Testis (tissue), 3 donors: ENCODE results near the gene CDYL. TPM values are rescaled to one million over a fixed set of nuclear protein-coding genes. Genes with fewer than 3 reads are reported as not detected.

Source experiments
- DNase-seq: peaks from one replicate; pipeline ENCODE4 v3.0.0-alpha.2; 2019
- H3K27ac ChIP-seq, 2 donors: fragments of 200-600 bp; sonication (generic); one replicate each; pipeline ENCODE4 v1.5.1; 2019
- H3K27me3 ChIP-seq: fragments of 200-600 bp; sonication (generic); one replicate; pipeline ENCODE4 v1.5.1; 2019
- H3K36me3 ChIP-seq: fragments of 200-600 bp; sonication (generic); one replicate; pipeline ENCODE4 v1.5.1; 2017; ENCODE audit warnings: low read depth; ENCODE audit errors: missing control alignments
- H3K4me1 ChIP-seq: fragments of 200-600 bp; sonication (generic); one replicate; pipeline ENCODE4 v1.5.1; 2019
- H3K4me3 ChIP-seq, 2 donors: fragments of 200-600 bp; sonication (generic); one replicate each; pipeline ENCODE4 v1.5.1; 2017 to 2019
- H3K9me3 ChIP-seq: fragments of 200-600 bp; sonication (generic); one replicate; pipeline ENCODE4 v1.5.1; 2017
- POLR2A ChIP-seq: fragments of 450-650 bp; IDR thresholded peaks from one replicate; pipeline ENCODE4 v1.6.1; 2017; ENCODE audit warnings: antibody characterized with exemption, mild to moderate bottlenecking, moderate library complexity
- WGBS, 2 donors: methylation state at CpG; one replicate each; pipeline ENCODE4 v1.1.5; 2018; 5-methylcytosine and 5-hydroxymethylcytosine counted together
- intact Hi-C: fragments of 100-400 bp; cut with DNase I; formaldehyde crosslinking; loops from one replicate; pipeline ENCODE4 v1.15.1; 2023; ENCODE audit warnings: low total_unique reads
- polyA plus RNA-seq: library from polyadenylated mRNA; stranded (reverse); fragments of 350-450 nt; fragmentation: Illumina TruSeq; extraction: RNeasy Lipid Tissue Mini Kit (QIAGEN cat#74804); gene quantifications from one replicate; pipeline ENCODE4 v1.2.3, GENCODE V29; 2014; ENCODE audit warnings: low read depth, low replicate concordance; ENCODE audit not compliant: insufficient read depth
- total RNA-seq, 2 donors: library from RNA; depleted of rRNA; stranded (reverse); fragments of >200 nt; gene quantifications; one replicate each; pipeline ENCODE4 v1.2.3, GENCODE V29; 2016
- TF ChIP-seq, protein P1 (sequence below), 3 experiments: fragments of 450-650 bp in 2 of 3; fragments of 200-600 bp in 1 of 3; sonication (generic) in 1 of 3; IDR thresholded peaks; one replicate each; pipeline ENCODE4 v1.5.1; 2016 to 2019; ENCODE audit warnings: antibody characterized with exemption in 3 of 3, mild to moderate bottlenecking in 2 of 3, moderate library complexity in 1 of 3

The CDYL gene
- total and polyA plus RNA-seq, 3 donors from 2014 or later, result 26.8 to 72.8 (median 46.3) TPM

- intact Hi-C loops, result no loop called here
- H3K27me3 ChIP-seq, result no peaks in the 10 kb centered on the region
- H3K36me3 ChIP-seq, result no peaks in the 10 kb centered on the region
- H3K27ac ChIP-seq, result no peak overlapping the region
- no peaks in the 10 kb centered on the region for H3K4me1 ChIP-seq
- H3K4me3 ChIP-seq, result no peak overlapping the region
- no peak for TF ChIP-seq POLR2A
- TF ChIP-seq, protein P1, sequence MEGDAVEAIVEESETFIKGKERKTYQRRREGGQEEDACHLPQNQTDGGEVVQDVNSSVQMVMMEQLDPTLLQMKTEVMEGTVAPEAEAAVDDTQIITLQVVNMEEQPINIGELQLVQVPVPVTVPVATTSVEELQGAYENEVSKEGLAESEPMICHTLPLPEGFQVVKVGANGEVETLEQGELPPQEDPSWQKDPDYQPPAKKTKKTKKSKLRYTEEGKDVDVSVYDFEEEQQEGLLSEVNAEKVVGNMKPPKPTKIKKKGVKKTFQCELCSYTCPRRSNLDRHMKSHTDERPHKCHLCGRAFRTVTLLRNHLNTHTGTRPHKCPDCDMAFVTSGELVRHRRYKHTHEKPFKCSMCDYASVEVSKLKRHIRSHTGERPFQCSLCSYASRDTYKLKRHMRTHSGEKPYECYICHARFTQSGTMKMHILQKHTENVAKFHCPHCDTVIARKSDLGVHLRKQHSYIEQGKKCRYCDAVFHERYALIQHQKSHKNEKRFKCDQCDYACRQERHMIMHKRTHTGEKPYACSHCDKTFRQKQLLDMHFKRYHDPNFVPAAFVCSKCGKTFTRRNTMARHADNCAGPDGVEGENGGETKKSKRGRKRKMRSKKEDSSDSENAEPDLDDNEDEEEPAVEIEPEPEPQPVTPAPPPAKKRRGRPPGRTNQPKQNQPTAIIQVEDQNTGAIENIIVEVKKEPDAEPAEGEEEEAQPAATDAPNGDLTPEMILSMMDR (IDR thresholded peaks at IDR 0.05), result no peak
- H3K9me3 ChIP-seq, result no peaks in the 10 kb centered on the region
- no peak for DNase-seq
- WGBS, 2 donors, result 92 to 93% methylated on average over 8 of the region's 8 CpGs
Observed at GRCh38 chr6:4896401-4896800, 120.2 kb downstream of the CDYL start.

DNA sequence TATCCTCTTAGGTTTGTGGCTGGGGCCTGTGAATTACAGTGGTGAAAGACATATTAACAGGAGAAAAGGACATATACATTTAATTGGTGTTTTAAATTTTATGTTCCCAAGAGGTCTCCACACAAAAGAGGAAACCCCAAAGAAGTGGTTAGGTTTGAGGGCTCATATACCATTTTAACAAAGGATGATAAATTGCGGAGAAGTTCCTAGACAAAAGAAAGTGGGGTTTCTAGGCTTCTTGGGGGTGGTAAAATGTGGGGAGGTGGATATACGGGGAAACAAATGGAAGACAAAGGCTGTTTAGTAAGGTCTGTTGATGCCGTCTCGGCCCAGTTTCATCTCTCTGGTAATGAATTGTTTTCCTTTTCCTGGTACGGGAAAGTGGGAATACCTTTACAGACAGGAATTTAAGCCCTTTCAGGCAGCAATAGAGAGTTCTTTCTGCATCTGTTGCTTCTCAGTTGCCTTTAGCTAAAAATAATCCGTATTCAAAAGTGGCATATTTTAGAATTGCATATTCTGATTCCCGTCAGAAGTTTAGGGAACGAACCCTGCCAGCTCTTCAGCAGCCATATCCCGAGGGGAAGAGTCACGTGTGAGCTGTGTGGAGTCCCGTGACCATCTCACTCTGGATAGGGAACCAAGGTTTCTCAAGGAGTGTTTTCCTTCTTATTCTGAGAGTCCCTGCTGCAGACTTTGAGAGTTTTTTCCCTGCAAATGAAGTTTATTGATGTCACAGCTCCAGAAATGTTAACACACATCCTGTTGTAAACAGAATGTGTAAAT lies 123.2 kb downstream of the CDYL start:
- Histone ChIP-seq H3K9me3 (no peaks in the 10 kb centered on the region), H3K4me3 (no peak overlapping the region), H3K27ac (no peak overlapping the region), H3K36me3 (no peaks in the 10 kb centered on the region), H3K4me1 (no peaks in the 10 kb centered on the region), H3K27me3 (no peaks in the 10 kb centered on the region)
- DNase-seq, result no peak
- TF ChIP-seq, protein P1 (IDR thresholded peaks at IDR 0.05), result no peak
- no peak for TF ChIP-seq POLR2A
- 92 to 96% methylated on average over 11 of the region's 11 CpGs for WGBS, 2 donors
- intact Hi-C loops, result no loop called here

DNA sequence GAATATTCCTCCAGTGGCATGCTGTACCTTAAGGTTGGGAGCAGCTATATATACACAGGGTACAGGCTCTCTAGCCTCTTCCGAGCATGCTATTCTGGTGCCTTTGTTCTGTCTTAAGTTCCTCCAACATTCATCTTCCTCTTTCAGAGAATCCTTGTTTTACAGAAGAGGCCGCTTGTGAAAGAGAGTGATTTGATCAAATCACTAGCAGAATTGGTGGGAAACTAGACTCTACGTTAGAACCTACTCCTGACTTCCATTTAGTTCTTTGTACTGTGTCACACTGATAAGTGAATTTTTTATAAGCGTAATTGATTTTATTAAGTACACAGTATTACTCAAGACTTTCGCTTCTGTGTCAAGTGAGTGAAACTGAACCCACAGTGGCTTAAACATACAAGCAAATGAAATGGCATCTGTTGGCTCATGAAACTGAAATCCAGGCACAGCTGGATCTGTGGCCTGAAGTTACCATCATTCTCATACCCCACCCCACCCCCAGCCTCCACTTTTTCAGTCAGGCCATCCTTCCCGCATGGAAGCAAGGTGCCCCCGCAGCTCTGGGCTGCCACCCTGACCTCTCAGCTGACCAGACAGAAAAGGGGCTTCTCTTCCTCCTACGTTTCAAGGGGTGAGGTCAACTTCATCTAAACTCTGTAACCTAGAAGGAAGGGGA lies 125.3 kb downstream of the CDYL start:
- no peak for DNase-seq
- H3K4me3 ChIP-seq, result no peak overlapping the region
- 92% methylated on average over 8 of the region's 8 CpGs for WGBS, 2 donors
- H3K4me1 ChIP-seq, result no peaks in the 10 kb centered on the region
- H3K36me3 ChIP-seq, result no peaks in the 10 kb centered on the region
- TF ChIP-seq POLR2A, result no peak
- TF ChIP-seq, protein P1 (IDR thresholded peaks at IDR 0.05), result no peak
- no peak overlapping the region for H3K27ac ChIP-seq
- H3K9me3 ChIP-seq, result no peaks in the 10 kb centered on the region
- intact Hi-C loops, result no loop called here
- no peaks in the 10 kb centered on the region for H3K27me3 ChIP-seq

- Histone ChIP-seq H3K4me3 (no peak overlapping the region), H3K27ac (no peak overlapping the region), H3K9me3 (no peaks in the 10 kb centered on the region), H3K27me3 (no peaks in the 10 kb centered on the region), H3K36me3 (no peaks in the 10 kb centered on the region), H3K4me1 (no peaks in the 10 kb centered on the region)
- WGBS, 2 donors, result 88 to 93% methylated on average over 2 of the region's 2 CpGs
- DNase-seq, result no peak
- intact Hi-C loops, result no loop called here
- TF ChIP-seq POLR2A, result no peak
- TF ChIP-seq, protein P1 (IDR thresholded peaks at IDR 0.05), result no peak
Observed at GRCh38 chr6:4902363-4902762, 126.2 kb downstream of the CDYL start.
